ENCODE data around the gene ENG. TPM values are rescaled to one million over a fixed set of nuclear protein-coding genes. Genes with fewer than 3 reads are reported as not detected.
"Not testable (repeated sequence)": the region's sequence is repeated elsewhere in the genome, so short reads cannot be mapped to it uniquely, and the experiment has no call there.

Gene ENG
- total RNA-seq, 1 donor from 2014 or later, result 94.3 TPM

GRCh38 chr9:127878652-127879390, 24.4 kb upstream of the ENG start:
- no peak for DNase-seq (ENCODE audit: low spot score)

DNA sequence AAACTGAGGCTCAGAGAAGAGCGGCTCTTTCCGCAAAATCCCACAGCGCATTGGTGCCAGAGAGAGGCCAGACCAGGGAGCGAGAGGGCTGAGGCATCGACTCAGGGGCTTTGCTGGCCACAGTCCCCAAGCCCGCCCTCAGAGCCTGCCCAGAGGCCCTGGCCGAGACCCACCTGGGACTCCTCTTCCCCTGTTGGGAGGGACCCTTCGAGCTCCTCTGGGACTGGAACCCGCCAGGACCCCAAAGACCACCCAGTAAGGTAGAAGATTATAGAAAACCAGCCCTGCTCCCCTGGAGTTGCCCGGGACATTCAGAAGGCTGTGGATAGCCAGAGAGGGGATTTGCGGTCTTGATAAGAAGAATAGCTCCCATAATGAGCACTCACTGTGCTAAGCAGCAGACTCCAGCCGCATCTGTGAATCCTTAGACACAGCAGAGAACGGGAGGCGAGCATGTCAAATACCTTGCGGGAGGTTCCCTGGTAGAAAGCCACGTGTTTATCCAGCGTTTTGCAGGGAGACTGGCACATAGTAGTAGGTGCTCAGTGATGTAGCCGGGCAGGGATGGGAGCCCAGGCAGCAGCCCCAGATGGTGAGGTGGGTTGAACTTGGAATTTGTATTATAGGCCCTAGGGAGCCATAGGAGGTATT, 23.7 kb upstream of the ENG start:
- DNase-seq (ENCODE audit: low spot score), result no peak

GRCh38 chr9:127877566-127877998, 23.1 kb upstream of the ENG start, which contains the start of gene AK1:
Gene AK1 (minus strand): TSS chr9:127877675. CDS start chr9:127874617, 3,058 bp downstream.
- peak; percentile 80 for DNase-seq (ENCODE audit: low spot score)

- no peak for DNase-seq (ENCODE audit: low spot score)
Measured at GRCh38 chr9:127876764-127877562, 22.5 kb upstream of the ENG start.

DNA sequence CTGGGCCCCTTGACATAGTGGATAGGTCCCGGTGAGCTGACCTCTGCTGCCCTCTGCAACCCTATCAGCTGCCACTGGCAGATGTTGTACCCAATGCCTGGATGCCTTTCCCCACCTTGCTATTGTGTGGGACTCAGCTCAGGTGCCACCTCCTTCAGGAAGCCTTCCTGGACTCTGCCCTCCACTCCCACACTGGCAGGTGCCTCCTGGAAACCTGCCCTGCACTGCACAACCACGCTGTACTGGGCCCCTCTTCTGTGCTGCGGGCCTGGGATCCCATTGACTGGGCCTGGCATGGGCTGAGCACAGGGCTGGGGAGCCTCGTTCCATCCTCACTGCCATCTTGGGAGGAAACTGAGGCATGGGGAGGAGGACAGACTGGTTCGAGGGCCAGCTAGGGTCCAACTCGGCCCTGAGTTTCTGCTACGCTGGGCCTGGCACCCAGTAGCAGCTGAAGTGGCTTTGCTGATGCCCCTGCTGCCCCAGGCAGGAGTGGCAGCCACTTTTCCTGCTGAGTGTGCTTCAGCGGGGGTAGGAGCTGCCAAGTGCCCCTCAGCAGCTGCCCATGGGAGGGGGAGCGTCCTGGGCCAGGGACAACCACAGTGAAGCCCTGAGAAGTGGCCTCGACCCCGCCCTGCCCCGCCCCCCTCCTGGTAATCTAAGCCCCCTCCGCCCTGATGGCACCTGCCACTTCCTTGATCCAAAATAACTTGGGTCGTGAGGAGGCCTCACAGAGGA, 21.7 kb upstream of the ENG start:
- DNase-seq (ENCODE audit: low spot score), result no peak

GRCh38 chr9:127875306-127875966, 21.0 kb upstream of the ENG start:
- DNase-seq (ENCODE audit: low spot score), result no peak

- DNase-seq (ENCODE audit: low spot score), result no peak
Measured at GRCh38 chr9:127874301-127875221, 20.1 kb upstream of the ENG start.

DNA sequence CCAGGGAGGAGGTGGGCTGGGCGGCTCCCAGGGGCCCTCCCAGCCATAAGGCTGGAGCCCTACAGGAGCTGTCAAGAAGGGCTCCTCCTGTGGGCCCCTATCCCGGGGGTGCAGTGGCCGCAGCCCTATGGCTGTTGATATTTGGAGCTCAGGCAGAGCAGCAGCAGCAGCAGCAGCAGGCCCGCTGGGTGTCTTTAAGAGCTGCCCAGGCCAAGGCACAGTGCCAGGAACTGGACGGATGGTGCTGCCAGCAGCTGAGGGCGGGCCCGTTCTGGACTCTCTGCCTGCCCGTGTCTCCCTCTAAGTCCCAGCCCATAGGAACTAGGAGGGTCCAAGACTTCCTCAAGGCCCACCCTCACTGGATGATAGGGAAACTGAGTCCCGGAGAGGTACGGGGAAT, 19.4 kb upstream of the ENG start:
- DNase-seq (ENCODE audit: low spot score), result peak; percentile 79

GRCh38 chr9:127873223-127873691, 18.8 kb upstream of the ENG start:
- DNase-seq (ENCODE audit: low spot score), result no peak

DNA sequence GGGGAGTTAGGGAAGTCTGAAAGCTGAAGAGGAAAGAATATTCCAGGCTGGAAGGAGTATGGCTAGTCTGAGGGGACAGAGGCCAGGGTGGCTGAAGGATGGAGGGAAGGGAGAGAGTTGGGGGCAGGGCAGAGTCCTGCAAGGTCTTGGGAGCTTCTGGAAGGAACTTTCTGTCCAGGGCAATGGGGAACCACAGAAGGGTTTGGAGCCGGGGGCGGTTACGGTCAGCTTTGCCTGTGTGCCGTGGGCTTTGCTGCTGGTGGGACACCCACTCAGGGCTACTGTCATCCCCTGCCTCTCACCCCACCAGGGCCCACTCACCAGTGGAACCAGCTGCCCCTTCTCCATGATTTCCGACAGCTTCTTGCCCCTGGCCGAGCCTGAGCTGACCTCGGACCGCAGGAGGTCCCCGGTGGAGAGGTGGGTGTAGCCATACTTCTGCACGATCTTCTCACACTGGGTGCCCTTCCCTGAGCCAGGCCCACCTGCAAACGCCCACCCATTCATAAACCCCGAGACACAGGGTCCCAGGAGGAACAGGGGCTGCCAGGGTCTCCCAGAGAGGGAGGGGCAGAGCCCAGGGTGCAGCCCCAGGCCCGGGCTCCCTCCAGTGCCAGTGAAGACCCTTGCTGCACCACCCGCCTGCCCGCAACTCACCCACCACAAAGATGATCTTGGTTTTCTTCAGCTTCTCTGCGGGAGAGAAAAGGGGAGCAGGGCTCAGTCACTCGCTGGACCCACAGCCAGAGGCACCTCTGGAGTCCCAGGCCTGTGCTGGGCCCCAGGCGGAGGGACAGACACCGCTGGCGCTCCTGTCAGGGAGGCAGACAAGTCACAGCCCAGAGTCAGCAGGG, 18.1 kb upstream of the ENG start:
- no peak for DNase-seq (ENCODE audit: low spot score)

- DNase-seq (ENCODE audit: low spot score), result no peak
Measured at GRCh38 chr9:127871531-127871930, 17.1 kb upstream of the ENG start.

- DNase-seq (ENCODE audit: low spot score), result no peak
Measured at GRCh38 chr9:127870887-127871286, 16.4 kb upstream of the ENG start.

- DNase-seq (ENCODE audit: low spot score), result not testable (repeated sequence)
Measured at GRCh38 chr9:127870153-127870491, 15.7 kb upstream of the ENG start.

DNA sequence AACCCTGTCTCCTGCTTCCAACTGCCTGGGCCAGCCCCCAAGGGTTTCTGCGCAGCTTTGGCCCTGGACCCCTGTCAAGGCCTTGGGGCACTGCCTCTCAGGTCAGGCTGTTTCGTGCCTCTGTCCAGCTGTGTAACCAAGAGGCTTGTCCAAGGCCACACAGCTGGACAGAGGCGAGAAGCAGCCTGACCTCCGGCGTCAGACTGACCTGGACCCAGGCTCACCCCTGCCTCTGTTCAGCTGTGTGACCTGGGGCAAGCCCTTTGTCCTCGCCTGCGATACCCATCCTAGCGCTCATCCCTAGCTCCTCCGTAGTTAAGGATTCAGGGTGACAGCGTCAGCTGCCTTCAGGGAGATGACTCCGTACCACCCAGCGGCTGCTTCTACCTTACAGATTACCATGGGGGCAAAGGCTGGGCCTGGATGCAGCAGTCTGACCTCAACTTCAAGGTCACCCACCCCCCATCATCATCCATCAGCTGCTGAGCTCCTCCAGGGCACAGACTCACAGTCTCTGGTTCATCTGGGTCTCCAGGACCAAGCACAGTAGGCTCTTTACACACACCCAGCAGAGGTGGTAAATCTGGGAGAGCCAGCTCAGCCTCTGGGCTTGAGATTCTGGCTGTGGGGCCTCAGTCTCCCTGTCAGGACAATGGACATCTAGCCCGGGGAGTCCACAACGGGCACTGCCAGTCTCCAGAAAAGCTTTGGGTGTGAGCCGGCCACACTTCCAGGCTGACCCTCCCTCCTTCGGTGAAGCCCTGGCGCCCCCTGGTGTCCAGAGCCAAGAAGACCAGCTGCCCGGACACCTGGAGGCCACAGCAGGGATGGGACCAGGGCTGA, 15.1 kb upstream of the ENG start:
- DNase-seq (ENCODE audit: low spot score), result peak; percentile 86

DNA sequence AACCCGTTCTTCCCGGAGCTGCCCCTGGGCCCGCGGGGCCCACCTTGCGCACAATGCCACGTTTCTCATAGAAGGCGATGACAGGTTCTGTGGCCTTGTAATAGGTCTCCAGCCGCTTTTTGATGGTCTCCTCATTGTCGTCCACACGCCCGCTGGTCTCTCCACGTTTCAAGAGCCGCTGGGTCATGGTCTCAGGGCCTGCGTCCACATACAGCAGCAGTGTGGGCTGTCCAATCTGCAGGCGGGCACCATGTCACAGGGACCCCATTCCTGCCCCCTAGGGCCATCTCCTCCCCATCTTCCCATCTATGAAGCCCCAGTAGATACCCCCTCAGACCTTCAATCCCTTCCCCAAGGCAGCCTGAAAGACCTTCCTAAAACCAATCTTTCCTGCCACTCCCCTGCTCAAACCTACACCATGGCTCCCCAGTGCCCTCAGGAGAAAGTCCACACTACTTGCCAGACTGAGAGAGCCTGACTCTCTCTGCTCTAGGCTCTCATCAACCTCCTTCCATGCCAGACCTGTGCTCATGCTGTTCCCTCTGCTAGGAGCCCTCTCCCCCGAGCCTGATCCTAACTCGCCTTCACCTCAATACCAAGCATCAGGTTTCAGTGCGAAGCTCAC, 13.9 kb upstream of the ENG start:
- no peak for DNase-seq (ENCODE audit: low spot score)

GRCh38 chr9:127867356-127868277, 13.2 kb upstream of the ENG start:
- no peak for DNase-seq (ENCODE audit: low spot score)

DNA sequence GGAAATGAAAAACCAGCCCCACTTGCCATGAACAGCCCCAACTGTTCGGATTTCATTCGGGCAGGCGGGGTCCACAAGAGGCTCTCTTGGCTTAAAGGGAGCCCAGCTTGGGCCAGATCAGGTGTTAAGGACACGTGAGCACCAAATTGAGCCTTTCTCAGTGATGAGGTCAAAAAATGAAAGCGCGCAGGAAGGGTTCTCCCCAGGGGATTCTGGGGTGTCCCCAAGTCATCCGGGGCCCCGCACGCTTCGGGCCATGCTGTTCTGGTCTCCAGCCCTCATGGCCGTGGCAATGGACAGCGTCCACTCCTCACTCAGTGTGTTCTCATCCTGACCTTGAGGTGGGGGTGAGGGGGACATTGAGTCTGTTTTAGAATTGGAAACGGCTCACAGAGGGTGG, 12.1 kb upstream of the ENG start:
- DNase-seq (ENCODE audit: low spot score), result no peak

All from mucosa of gallbladder (tissue), 1 donor.